Mucosa of gallbladder (tissue), 1 donor: ENCODE results near the gene TNK2. TPM values are rescaled to one million over a fixed set of nuclear protein-coding genes. Genes with fewer than 3 reads are reported as not detected.
"Not testable (repeated sequence)": the region's sequence is repeated elsewhere in the genome, so short reads cannot be mapped to it uniquely, and the experiment has no call there.

Experiments used
- DNase-seq: peaks from one replicate; pipeline ENCODE4 v3.0.0-alpha.2; 2020; ENCODE audit warnings: low spot score
- total RNA-seq: library from RNA; stranded (reverse); gene quantifications from one replicate; pipeline ENCODE4 v1.2.1, GENCODE V29; 2021
- donor health status: DM: no; HTN: no; CAD: no.

The TNK2 gene
- total RNA-seq, 1 donor from 2014 or later: 47.3 TPM

- peak; percentile 92 for DNase-seq
Measured at GRCh38 chr3:195850857-195851543, 57.4 kb downstream of the TNK2 start.

- DNase-seq: no peak
Measured at GRCh38 chr3:195849322-195850074, 58.9 kb downstream of the TNK2 start.

GRCh38 chr3:195847055-195847950, 61.0 kb downstream of the TNK2 start:
- no peak for DNase-seq

GRCh38 chr3:195845483-195845882, 62.9 kb downstream of the TNK2 start:
- no peak for DNase-seq

GRCh38 chr3:195844671-195845218, 63.6 kb downstream of the TNK2 start:
- no peak for DNase-seq

- DNase-seq: no peak
Measured at GRCh38 chr3:195839260-195840010, 68.9 kb downstream of the TNK2 start.

GRCh38 chr3:195838714-195839113, 69.6 kb downstream of the TNK2 start:
- DNase-seq: no peak

GRCh38 chr3:195836476-195837135, 71.7 kb downstream of the TNK2 start:
- no peak for DNase-seq

GRCh38 chr3:195835791-195836190, 72.6 kb downstream of the TNK2 start:
- no peak for DNase-seq

- no peak for DNase-seq
Measured at GRCh38 chr3:195834675-195835583, 73.4 kb downstream of the TNK2 start.

- DNase-seq: no peak
Measured at GRCh38 chr3:195829897-195830254, 78.5 kb downstream of the TNK2 start.

- DNase-seq: no peak
Measured at GRCh38 chr3:195828762-195829161, 79.6 kb downstream of the TNK2 start.

GRCh38 chr3:195825857-195826804, 82.2 kb downstream of the TNK2 start:
- DNase-seq: no peak

GRCh38 chr3:195825191-195825588, 83.2 kb downstream of the TNK2 start:
- DNase-seq: no peak

GRCh38 chr3:195824425-195825190, 83.7 kb downstream of the TNK2 start:
- not testable (repeated sequence) for DNase-seq

- no peak for DNase-seq
Measured at GRCh38 chr3:195823999-195824398, 84.4 kb downstream of the TNK2 start.

- DNase-seq: no peak
Measured at GRCh38 chr3:195823280-195823679, 85.1 kb downstream of the TNK2 start.
